Measurements from ENCODE around the gene TTF1. TPM values are rescaled to one million over a fixed set of nuclear protein-coding genes. Genes with fewer than 3 reads are reported as not detected.

TTF1 gene
- total RNA-seq, 2 donors from 2014 or later, result 11.4 to 13.3 TPM

DNA sequence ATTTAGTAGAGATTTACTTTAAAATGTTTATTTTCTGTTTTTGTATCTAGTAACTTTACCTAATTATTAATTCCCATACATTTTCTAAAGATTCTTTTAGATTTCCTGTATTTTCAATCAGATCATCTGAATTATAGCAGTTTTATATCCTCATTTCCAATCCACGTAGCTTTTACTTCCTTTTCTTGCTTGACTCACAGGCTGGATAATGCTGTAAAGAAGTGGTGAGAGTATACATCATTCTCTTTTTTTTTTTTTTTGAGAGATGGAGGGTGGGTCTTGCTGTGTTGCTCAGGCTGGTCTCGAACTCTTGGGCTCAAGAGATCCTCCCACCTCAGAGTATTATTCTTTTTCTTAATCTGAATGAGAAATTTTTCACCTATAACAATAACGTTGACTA, 40.7 kb downstream of the TTF1 start:
- Histone ChIP-seq H3K4me3 (no peak overlapping the region), H3K27ac (no peak overlapping the region), H3K27me3 (replicated peaks; ENCODE audit: insufficient read depth) (no peaks in the 10 kb centered on the region), H3K36me3 (no peaks in the 10 kb centered on the region), H3K9me3 (no peaks in the 10 kb centered on the region), H3K4me1 (replicated peaks) (peaks cover 8% of the 10 kb centered on the region)
- WGBS, result 84% methylated on average over 3 of the region's 3 CpGs
- no peak for TF ChIP-seq POLR2AphosphoS5 (IDR thresholded peaks at IDR 0.05)
- TF ChIP-seq, protein P1, sequence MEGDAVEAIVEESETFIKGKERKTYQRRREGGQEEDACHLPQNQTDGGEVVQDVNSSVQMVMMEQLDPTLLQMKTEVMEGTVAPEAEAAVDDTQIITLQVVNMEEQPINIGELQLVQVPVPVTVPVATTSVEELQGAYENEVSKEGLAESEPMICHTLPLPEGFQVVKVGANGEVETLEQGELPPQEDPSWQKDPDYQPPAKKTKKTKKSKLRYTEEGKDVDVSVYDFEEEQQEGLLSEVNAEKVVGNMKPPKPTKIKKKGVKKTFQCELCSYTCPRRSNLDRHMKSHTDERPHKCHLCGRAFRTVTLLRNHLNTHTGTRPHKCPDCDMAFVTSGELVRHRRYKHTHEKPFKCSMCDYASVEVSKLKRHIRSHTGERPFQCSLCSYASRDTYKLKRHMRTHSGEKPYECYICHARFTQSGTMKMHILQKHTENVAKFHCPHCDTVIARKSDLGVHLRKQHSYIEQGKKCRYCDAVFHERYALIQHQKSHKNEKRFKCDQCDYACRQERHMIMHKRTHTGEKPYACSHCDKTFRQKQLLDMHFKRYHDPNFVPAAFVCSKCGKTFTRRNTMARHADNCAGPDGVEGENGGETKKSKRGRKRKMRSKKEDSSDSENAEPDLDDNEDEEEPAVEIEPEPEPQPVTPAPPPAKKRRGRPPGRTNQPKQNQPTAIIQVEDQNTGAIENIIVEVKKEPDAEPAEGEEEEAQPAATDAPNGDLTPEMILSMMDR (IDR thresholded peaks at IDR 0.05), result no peak
- no peak for TF ChIP-seq POLR2A (IDR thresholded peaks at IDR 0.05)
- intact Hi-C loops (cut with DNase I), result no loop called here
- DNase-seq (ENCODE audit: low spot score), result no peak

DNA sequence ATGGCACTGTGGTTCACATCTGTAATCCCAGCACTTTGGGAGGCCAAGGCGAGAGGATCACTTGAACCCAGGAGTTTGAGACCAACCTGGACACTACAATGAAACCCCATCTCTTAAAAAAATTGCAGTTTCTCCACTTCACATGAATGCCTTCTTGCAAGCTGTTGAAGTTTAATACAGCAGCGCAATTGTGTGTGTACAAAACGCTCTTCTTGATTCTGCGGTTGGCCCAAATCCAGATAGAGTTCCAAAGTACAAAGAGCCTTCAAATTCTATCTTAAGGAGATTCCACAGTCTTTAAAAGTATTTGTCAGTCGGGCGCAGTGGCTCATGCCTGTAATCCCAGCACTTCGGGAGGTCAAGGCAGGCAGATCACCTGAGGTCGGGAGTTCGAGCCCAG, 42.6 kb downstream of the TTF1 start:
- no peaks in the 10 kb centered on the region for H3K27me3 ChIP-seq (replicated peaks; ENCODE audit: insufficient read depth)
- no peak overlapping the region for H3K27ac ChIP-seq
- WGBS, result 78% methylated on average over 9 of the region's 9 CpGs
- peaks cover 8% of the 10 kb centered on the region for H3K4me1 ChIP-seq (replicated peaks)
- no peaks in the 10 kb centered on the region for H3K9me3 ChIP-seq
- H3K4me3 ChIP-seq, result no peak overlapping the region
- TF ChIP-seq, protein P1 (IDR thresholded peaks at IDR 0.05), result no peak
- no peak for TF ChIP-seq POLR2AphosphoS5 (IDR thresholded peaks at IDR 0.05)
- TF ChIP-seq POLR2A (IDR thresholded peaks at IDR 0.05), result no peak
- H3K36me3 ChIP-seq, result no peaks in the 10 kb centered on the region
- intact Hi-C loops (cut with DNase I), result no loop called here
- no peak for DNase-seq (ENCODE audit: low spot score)

DNA sequence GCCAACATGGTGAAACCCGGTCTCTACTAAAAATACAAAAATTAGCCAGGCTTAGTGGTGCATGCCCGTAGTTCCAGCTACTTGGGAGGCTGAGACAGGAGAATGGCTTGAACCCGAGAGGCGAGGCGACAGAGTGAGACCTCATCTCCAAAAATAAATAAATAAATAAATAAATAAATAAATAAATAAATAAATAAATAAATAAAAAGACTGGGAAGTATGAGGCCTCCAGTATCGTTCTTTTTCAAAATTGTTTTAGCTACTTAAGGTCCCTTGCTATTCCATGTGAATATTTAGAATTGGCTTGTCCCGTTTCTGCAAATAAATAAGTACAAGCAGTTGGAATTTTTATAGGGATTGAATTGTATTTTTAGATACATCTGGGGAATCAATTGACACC, 48.9 kb downstream of the TTF1 start:
- TF ChIP-seq POLR2AphosphoS5 (IDR thresholded peaks at IDR 0.05) (no peak), POLR2A (IDR thresholded peaks at IDR 0.05) (no peak)
- TF ChIP-seq, protein P1 (IDR thresholded peaks at IDR 0.05), result no peak
- no peaks in the 10 kb centered on the region for H3K36me3 ChIP-seq
- no peak overlapping the region for H3K27ac ChIP-seq
- no peak for DNase-seq (ENCODE audit: low spot score)
- 79% methylated on average over 7 of the region's 7 CpGs for WGBS
- no peaks in the 10 kb centered on the region for H3K27me3 ChIP-seq (replicated peaks; ENCODE audit: insufficient read depth)
- no peaks in the 10 kb centered on the region for H3K4me1 ChIP-seq (replicated peaks)
- intact Hi-C loops (cut with DNase I), result no loop called here
- no peaks in the 10 kb centered on the region for H3K9me3 ChIP-seq
- H3K4me3 ChIP-seq, result no peak overlapping the region

DNA sequence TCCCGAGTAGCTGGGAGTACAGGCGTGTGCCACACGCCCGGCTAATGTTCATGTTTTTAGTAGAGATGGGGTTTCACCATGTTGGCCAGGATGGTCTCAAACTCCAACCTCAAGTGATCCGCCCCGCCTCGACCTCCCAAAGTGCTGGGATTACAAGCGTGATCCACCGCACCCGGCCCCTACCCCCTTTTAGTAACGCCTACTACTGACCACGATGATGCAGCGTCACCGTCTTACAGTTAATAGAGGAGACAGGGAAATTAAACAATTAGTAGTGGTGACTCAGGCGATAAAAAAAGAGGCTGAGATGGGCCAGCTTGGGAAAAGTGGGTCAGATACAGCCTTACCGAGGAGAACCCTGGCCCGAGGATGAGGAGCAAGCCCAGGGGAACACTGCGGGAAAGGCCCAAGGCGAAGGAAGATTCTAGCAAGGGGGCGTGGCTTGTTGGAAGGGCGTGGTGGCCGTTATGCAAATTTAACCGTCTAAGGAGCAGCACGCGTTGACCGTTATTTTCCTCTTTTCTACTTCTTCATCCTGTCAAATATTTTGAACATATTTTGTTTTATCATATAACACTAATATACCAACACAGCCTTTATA, 50.2 kb downstream of the TTF1 start:
- WGBS, result 95% methylated on average over 26 of the region's 26 CpGs
- Histone ChIP-seq H3K9me3 (no peaks in the 10 kb centered on the region), H3K4me1 (replicated peaks) (peaks cover 2% of the 10 kb centered on the region), H3K27me3 (replicated peaks; ENCODE audit: insufficient read depth) (no peaks in the 10 kb centered on the region), H3K4me3 (no peak overlapping the region), H3K36me3 (no peaks in the 10 kb centered on the region), H3K27ac (no peak overlapping the region)
- TF ChIP-seq, protein P1 (IDR thresholded peaks at IDR 0.05), result no peak
- no peak for TF ChIP-seq POLR2AphosphoS5 (IDR thresholded peaks at IDR 0.05)
- TF ChIP-seq POLR2A (IDR thresholded peaks at IDR 0.05), result no peak
- intact Hi-C loops (cut with DNase I), result no loop called here
- no peak for DNase-seq (ENCODE audit: low spot score)

DNA sequence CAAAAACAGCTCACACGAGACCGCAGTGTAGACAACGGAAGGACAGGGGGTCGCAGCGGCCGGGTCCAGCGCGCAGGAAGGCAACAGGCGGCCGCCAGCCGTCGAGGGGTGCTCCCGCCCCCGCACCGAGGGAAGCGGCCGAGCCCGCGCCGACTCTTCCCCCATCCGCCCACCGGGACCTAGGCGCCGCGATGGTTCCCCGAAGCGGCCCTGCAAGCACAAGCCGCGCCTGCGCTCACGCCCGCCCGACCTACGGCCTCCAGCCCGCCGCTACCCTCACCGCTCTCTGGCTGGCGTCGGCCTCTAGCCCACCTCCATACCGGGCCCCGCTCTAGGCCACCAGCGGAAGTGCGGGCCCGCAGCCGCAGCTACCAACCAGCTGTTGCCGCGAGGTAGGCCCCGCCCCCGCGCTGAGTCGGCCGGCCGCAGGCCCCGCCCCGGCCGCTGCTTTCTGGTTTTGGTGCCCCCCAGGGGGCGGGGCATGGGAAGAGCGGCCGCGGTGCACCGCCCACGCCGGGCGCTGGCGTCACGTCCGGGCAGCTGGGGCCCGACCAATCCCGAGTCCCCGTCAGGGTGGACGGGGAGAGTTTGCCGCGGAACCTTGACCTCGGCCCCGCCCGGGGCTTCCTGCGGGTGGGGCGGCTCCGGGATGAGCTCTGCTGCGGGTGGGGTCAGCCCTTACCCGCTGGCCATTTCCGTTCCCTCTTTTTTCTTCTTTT, 51.8 kb downstream of the TTF1 start, which contains the start of gene SETX:
Gene SETX (minus strand): TSS at position 350 of the 719 bp plus-strand sequence. CDS start 5,558 bp downstream, outside the sequence.
- H3K9me3 ChIP-seq, result no peaks in the 10 kb centered on the region
- TF ChIP-seq POLR2A (IDR thresholded peaks at IDR 0.05) (peak; percentile 96), POLR2AphosphoS5 (IDR thresholded peaks at IDR 0.05) (peak; percentile 76)
- TF ChIP-seq, protein P1 (IDR thresholded peaks at IDR 0.05), result peak in 2 of 4 experiments; percentile 43 to 48
- peaks cover 2% of the 10 kb centered on the region for H3K4me1 ChIP-seq (replicated peaks)
- under 1% methylated on average over 74 of the region's 82 CpGs for WGBS
- H3K27ac ChIP-seq, result peak within 1 kb of the TSS; percentile 87 to 89
- no peaks in the 10 kb centered on the region for H3K27me3 ChIP-seq (replicated peaks; ENCODE audit: insufficient read depth)
- H3K4me3 ChIP-seq, result peak within 1 kb of the TSS; percentile 91 to 93
- intact Hi-C loops (cut with DNase I), result no loop called here
- no peaks in the 10 kb centered on the region for H3K36me3 ChIP-seq
- peak; percentile 96 for DNase-seq (ENCODE audit: low spot score)
